K562 (cell line): ENCODE measurements around the gene ZDHHC14. TPM values are rescaled to one million over a fixed set of nuclear protein-coding genes. Genes with fewer than 3 reads are reported as not detected.

Experiments
- ATAC-seq: fragments of 200-7000 bp; cut with Tn5 transposase; 3 replicates; pipeline ENCODE4 v1.9.1; 2020; ENCODE audit warnings: moderate library complexity
- BruUV-seq: library from RNA; stranded (reverse); fragments of 400-500 nt; replicated peaks from 2 replicates; lab custom pipeline; 2021; lab: Mats Ljungman, UMichigan
- CTCF ChIA-PET: fragments of 300-600 bp; formaldehyde crosslinking; extraction: SDS; loops from one replicate; lab custom pipeline; 2021; ENCODE audit warnings: low intra/inter-chr PET ratio; lab: Yijun Ruan, JAX
- POLR2A ChIA-PET: fragments of 300-600, 350-650 bp; sonication (Branson Sonifier 250); formaldehyde crosslinking; extraction: SDS; loops from one replicate; lab custom pipeline; 2021; ENCODE audit warnings: antibody characterized with exemption, inconsistent platforms; lab: Yijun Ruan, JAX
- DNase-seq, 4 experiments: peaks; one replicate each; pipeline versions ENCODE4 v3.0.0 to v3.0.0-alpha.2; 2011 to 2018; ENCODE audit warnings: low spot score in 3 of 4, mixed read lengths in 3 of 4; ENCODE audit errors: extremely low read depth in 1 of 4
- FAIRE-seq: peaks from 2 replicates; lab custom pipeline; 2011; peaks lifted over from hg19 to GRCh38; lab: Jason Lieb, UNC
- H2AFZ ChIP-seq: 2 replicates; pipeline ENCODE4 v1.6.0; 2011; ENCODE audit warnings: low read depth, low read length, control low read depth, inconsistent platforms
- H3K27ac ChIP-seq: fragments of 200-600 bp; 3 replicates; pipeline ENCODE4 v1.8.0; 2011; ENCODE audit warnings: low read depth, mild to moderate bottlenecking, control low read depth, inconsistent platforms, low read length, moderate library complexity, mixed read lengths; ENCODE audit errors: extremely low read depth
- H3K27me3 ChIP-seq, 2 experiments: fragments of 300-600 bp in 1 of 2; 2 replicates in 1 of 2; 3 replicates in 1 of 2; pipeline versions ENCODE4 v1.6.0 to v1.8.0; 2011; ENCODE audit warnings: inconsistent platforms in 2 of 2, low read length in 2 of 2, mild to moderate bottlenecking in 1 of 2, mixed read lengths in 1 of 2, moderate library complexity in 1 of 2; ENCODE audit not compliant: control insufficient read depth in 2 of 2, insufficient read depth in 2 of 2
- H3K36me3 ChIP-seq: fragments of 300-600 bp; 3 replicates; pipeline ENCODE4 v1.8.0; 2011; ENCODE audit warnings: mild to moderate bottlenecking, low read length, inconsistent platforms; ENCODE audit not compliant: control insufficient read depth, insufficient read depth
- H3K4me1 ChIP-seq, 2 experiments: fragments of 200-600 bp in 1 of 2; replicated peaks in 1 of 2; 2 replicates in 1 of 2; 3 replicates in 1 of 2; pipeline versions ENCODE4 v1.5.1 to v1.8.0; 2011; ENCODE audit warnings: inconsistent platforms in 2 of 2, low read length in 2 of 2, mild to moderate bottlenecking in 1 of 2, mixed read lengths in 1 of 2, moderate library complexity in 1 of 2; ENCODE audit not compliant: control insufficient read depth in 2 of 2, insufficient read depth in 2 of 2
- H3K4me2 ChIP-seq: 2 replicates; pipeline ENCODE4 v1.6.1; 2011; ENCODE audit warnings: low read length, control low read depth, inconsistent platforms, mixed read lengths; ENCODE audit not compliant: insufficient read depth
- H3K4me3 ChIP-seq: fragments of 200-600 bp; sonication (generic), shearing (Covaris generic); 2 replicates; pipeline ENCODE4 v1.5.1; 2016; ENCODE audit warnings: control low read depth, inconsistent platforms
- H3K79me2 ChIP-seq: fragments of 200-600 bp; 3 replicates; pipeline ENCODE4 v1.8.0; 2011; ENCODE audit warnings: low read length, inconsistent platforms; ENCODE audit not compliant: control insufficient read depth, insufficient read depth
- H3K9ac ChIP-seq, 2 experiments: 2 replicates each; pipeline versions ENCODE4 v1.6.0 to v1.6.1; 2011; ENCODE audit warnings: low read depth in 2 of 2, low read length in 2 of 2, control low read depth in 1 of 2, inconsistent platforms in 1 of 2, mild to moderate bottlenecking in 1 of 2, mixed read lengths in 1 of 2; ENCODE audit not compliant: insufficient read depth in 1 of 2
- H3K9me1 ChIP-seq: one replicate; pipeline ENCODE4 v1.6.0; 2011; ENCODE audit warnings: inconsistent platforms, mild to moderate bottlenecking, low read length, moderate library complexity; ENCODE audit not compliant: control insufficient read depth, insufficient read depth
- H3K9me3 ChIP-seq: replicated peaks from 2 replicates; pipeline ENCODE4 v1.5.1; 2011; ENCODE audit warnings: low read depth, low read length, inconsistent platforms; ENCODE audit not compliant: control insufficient read depth, insufficient read depth
- H4K20me1 ChIP-seq: replicated peaks from 2 replicates; pipeline ENCODE4 v1.6.1; 2011; ENCODE audit warnings: low read length, inconsistent platforms, mixed read lengths; ENCODE audit not compliant: control insufficient read depth, insufficient read depth
- BRCA1 ChIP-seq, 2 experiments: fragments of 450-650 bp in 1 of 2; sonication (generic) in 1 of 2; formaldehyde crosslinking in 1 of 2; IDR thresholded peaks; 2 replicates each; pipeline versions ENCODE4 v1.5.0 to v1.6.1; 2017 to 2020; ENCODE audit warnings: mild to moderate bottlenecking in 1 of 2, missing genetic modification reagents in 1 of 2
- HMBOX1 ChIP-seq: sonication (generic); IDR thresholded peaks from 2 replicates; pipeline ENCODE4 v1.6.1; 2016
- MCM5 ChIP-seq: fragments of 450-650 bp; IDR thresholded peaks from 2 replicates; pipeline ENCODE4 v1.6.1; 2016; ENCODE audit warnings: low read depth
- PCBP1 ChIP-seq: fragments of 200-400 bp; formaldehyde crosslinking; IDR thresholded peaks from 2 replicates; pipeline ENCODE4 v1.6.1; 2018; ENCODE audit warnings: mild to moderate bottlenecking, low read depth, low read length; ENCODE audit not compliant: poor library complexity, severe bottlenecking
- ZNF217 ChIP-seq: sonication (generic); formaldehyde crosslinking; IDR thresholded peaks from 2 replicates; pipeline ENCODE4 v1.8.0; 2022; ENCODE audit warnings: mild to moderate bottlenecking, missing genetic modification reagents
- ZNF511 ChIP-seq: sonication (generic); formaldehyde crosslinking; IDR thresholded peaks from 2 replicates; pipeline ENCODE4 v1.8.0; 2022; ENCODE audit warnings: mild to moderate bottlenecking, missing genetic modification reagents
- WGBS: fragments of 100-300 bp; shearing (Covaris generic); methylation state at CpG from one replicate; pipeline ENCODE4 v1.1.6; 2016; ENCODE audit warnings: low coverage, mixed read lengths; ENCODE audit not compliant: insufficient coverage; ENCODE audit errors: missing lambda C conversion rate; 5-methylcytosine and 5-hydroxymethylcytosine counted together
- in situ Hi-C: fragments of 300-500 bp; cut with MboI; formaldehyde crosslinking; loops from 4 replicates; pipeline ENCODE4 v1.15.0; 2018; ENCODE audit warnings: inconsistent platforms, mixed read lengths
- intact Hi-C: fragments of 100-400 bp; cut with micrococcal nuclease; formaldehyde crosslinking; loops from 2 replicates; pipeline ENCODE4 v1.14.2; 2022
- polyA plus RNA-seq, 8 experiments: library from polyadenylated mRNA; depleted of rRNA in 4 of 8; stranded (reverse) in 5 of 8; unstranded in 3 of 8; fragments of >200 nt; fragmentation: Nextera tagmentation in 2 of 8; fragmentation: Illumina TruSeq in 1 of 8; extraction: Ambion mirVana in 2 of 8; extraction: Trizol in 1 of 8; gene quantifications; 2 replicates each; pipeline versions ENCODE4 v1.2.1 to v1.2.3, GENCODE V29; 2011 to 2014; ENCODE audit warnings: inconsistent platforms in 1 of 8, missing spikeins in 1 of 8
- total RNA-seq, 7 experiments: library from RNA; depleted of rRNA in 6 of 7; stranded (reverse); fragments of >200 nt in 6 of 7; fragmentation: Illumina TruSeq in 2 of 7; extraction: Trizol in 2 of 7; gene quantifications; 2 replicates each; pipeline versions ENCODE4 v1.2.1 to v1.2.3, GENCODE V29; 2011 to 2021; ENCODE audit warnings: low replicate concordance in 1 of 7

The ZDHHC14 gene
- total and polyA plus RNA-seq, 9 of the 15 experiments (the other 6 are each of a cell fraction or from before 2014, with no cell fraction given) = 0.92 to 23.1 (median 13.8) TPM

GRCh38 chr6:157596886-157597285, 215.9 kb downstream of the ZDHHC14 start:
- WGBS = 96% methylated on average over 15 of the region's 15 CpGs
- Histone ChIP-seq H2AFZ (no peak overlapping the region), H3K9me3 (0 out of 2 replicates have a peak, but pooled peaks cover 2% of the 10 kb centered on the region), H3K27me3 (no peaks in the 10 kb centered on the region), H3K4me2 (no peak overlapping the region), H3K27ac (no peak overlapping the region), H4K20me1 (no peaks in the 10 kb centered on the region), H3K9ac (no peak overlapping the region), H3K4me3 (no peak overlapping the region), H3K36me3 (peaks cover 15% of the 10 kb centered on the region), H3K9me1 (no peaks in the 10 kb centered on the region), H3K4me1 (peaks cover 0 to 11% of the 10 kb centered on the region in 2 experiments; a peak in 3 of 5 replicates), H3K79me2 (no peaks in the 10 kb centered on the region)
- DNase-seq (no peak), FAIRE-seq (no peak), ATAC-seq (no peak)
- ChIA-PET CTCF (interaction anchor here (1.2 to 4.1 kb wide), 2 partner anchors 70 to 281 kb away, joined by 3 to 47 read pairs; no protein-coding TSS in a partner anchor), POLR2A (interaction anchor here (0.6 to 1.6 kb wide), 5 partner anchors 11 to 27 kb away, joined by 3 to 7 read pairs (median 3); no protein-coding TSS in a partner anchor)
- intact Hi-C loops = loop anchor here (1.0 to 5.0 kb wide), 4 partner anchors 75 to 283 kb away; partner anchors contain the start of gene ZDHHC14
- BruUV-seq = no TSS peak
- TF ChIP-seq BRCA1 (IDR thresholded peaks at IDR 0.05) = no peak
- TF ChIP-seq BRCA1 (CRISPR knock-in tag; IDR thresholded peaks at IDR 0.05) = no peak
- no peak for TF ChIP-seq PCBP1
- TF ChIP-seq HMBOX1 = no peak
- no peak for TF ChIP-seq ZNF217 (CRISPR knock-in tag)
- no peak for TF ChIP-seq MCM5
- no peak for TF ChIP-seq ZNF511 (CRISPR knock-in tag)
- in situ Hi-C loops = no loop called here
